OCI-LY7 (cell line): ENCODE measurements around the gene TTC7B.

Experiments
- CTCF ChIP-seq: fragments of 200-600 bp; sonication (generic); conservative IDR thresholded peaks from 2 replicates; pipeline ENCODE4 v1.5.1; 2014; ENCODE audit warnings: mild to moderate bottlenecking, antibody characterized with exemption, low read length, moderate library complexity, mixed read lengths
- EZH2phosphoT487 ChIP-seq: fragments of 200-600 bp; sonication (generic); IDR thresholded peaks from 2 replicates; pipeline ENCODE4 v1.6.1; 2018; ENCODE audit warnings: low read depth, borderline replicate concordance, mild to moderate bottlenecking, mixed run types, antibody characterized with exemption, low read length, moderate library complexity, mixed read lengths

GRCh38 chr14:90608929-90609341, 207.3 kb downstream of the TTC7B start:
- TF ChIP-seq CTCF (no peak), EZH2phosphoT487 (no peak)
